Right cardiac atrium (tissue), 5 donors: ENCODE results near the gene FBXL19. TPM values are rescaled to one million over a fixed set of nuclear protein-coding genes. Genes with fewer than 3 reads are reported as not detected.

ENCODE experiments used
- ATAC-seq, 2 donors: fragments of 200-7000 bp; cut with Tn5 transposase; one replicate each; pipeline versions ENCODE4 v1.8.0 to v1.9.1; 2020; ENCODE audit warnings: moderate library complexity in 2 of 2, mild to moderate bottlenecking in 1 of 2
- DNase-seq, 3 donors: peaks; one replicate each; pipeline ENCODE4 v3.0.0-alpha.2; 2020
- H3K27ac ChIP-seq: one replicate; pipeline ENCODE4 v1.5.1; 2013; ENCODE audit warnings: mild to moderate bottlenecking, low read length, control low read depth, moderate library complexity
- H3K27me3 ChIP-seq: one replicate; pipeline ENCODE4 v1.6.1; 2013; ENCODE audit not compliant: control insufficient read depth, insufficient read depth
- H3K4me1 ChIP-seq: one replicate; pipeline ENCODE4 v1.6.1; 2013; ENCODE audit warnings: low read length; ENCODE audit not compliant: control insufficient read depth, insufficient read depth
- H3K4me3 ChIP-seq: one replicate; pipeline ENCODE4 v1.5.1; 2013; ENCODE audit warnings: low read length, control low read depth
- H3K9me3 ChIP-seq: one replicate; pipeline ENCODE4 v1.6.1; 2013; ENCODE audit warnings: low read length; ENCODE audit not compliant: control insufficient read depth
- WGBS: extraction: QIAGEN DNeasy Blood & Tissue Kit; methylation state at CpG from one replicate; pipeline ENCODE4 v1.1.7; 2013; 5-methylcytosine and 5-hydroxymethylcytosine counted together
- intact Hi-C, 4 donors: fragments of 100-400 bp; cut with DNase I; formaldehyde crosslinking; loops; one replicate each; pipeline versions ENCODE4 v1.11.0 to v1.14.0; 2022 to 2023
- polyA plus RNA-seq: library from polyadenylated mRNA; stranded (reverse); fragments of 200-250 nt; gene quantifications from one replicate; pipeline ENCODE4 v1.2.3, GENCODE V29; 2013
- total RNA-seq, 4 donors: library from RNA; stranded (reverse); fragmentation: NEBNext Ultra II Directional; extraction: Animal tissue kit (Norgen Biotek cat#: 25700); gene quantifications; one replicate each; pipeline ENCODE4 v1.2.1, GENCODE V29; 2021
- donor health status: healthy with polysubstance abuse.
- donor health status: DM: no; HTN: yes; CAD: no.
- donor health status: DM: no; HTN: no; CAD: no.
- donor health status: DM: no; HTN: yes; CAD: no; lungs with severe emphysema.
- donor health status: DM: yes; HTN: yes; CAD: no.

The FBXL19 gene
- total and polyA plus RNA-seq, 5 donors = 5.1 to 8.4 (median 6.9) TPM

- intact Hi-C loops = no loop called here
- Histone ChIP-seq H3K9me3 (no peaks in the 10 kb centered on the region), H3K27me3 (no peaks in the 10 kb centered on the region), H3K4me1 (peaks cover 5% of the 10 kb centered on the region), H3K27ac (peak overlapping the region; percentile 54), H3K4me3 (peak overlapping the region; percentile 93)
- DNase-seq (peak; percentile 90 to 94 (median 94)), ATAC-seq (peak; percentile 71 to 76)
- 21% methylated on average over 44 of the region's 44 CpGs for WGBS
Observed at GRCh38 chr16:30947859-30948666, 24.7 kb downstream of the FBXL19 start.

GRCh38 chr16:30948667-30949649 lies 25.6 kb downstream of the FBXL19 start, which contains the start of gene ORAI3:
ORAI3 (plus strand) TSS chr16:30949068; CDS start chr16:30949290, 222 bp downstream.
- DNase-seq (peak; percentile 83 to 93 (median 92)), ATAC-seq (peak; percentile 73 to 77)
- peaks cover 5% of the 10 kb centered on the region for H3K4me1 ChIP-seq
- H3K4me3 ChIP-seq = peak within 1 kb of the TSS; percentile 93
- intact Hi-C loops = no loop called here
- no peaks in the 10 kb centered on the region for H3K9me3 ChIP-seq
- whole genome bisulfite sequencing = under 1% methylated on average over 69 of the region's 70 CpGs
- H3K27me3 ChIP-seq = no peaks in the 10 kb centered on the region
- H3K27ac ChIP-seq = peak within 1 kb of the TSS; percentile 82

- DNase-seq = peak; percentile 92 to 94 (median 93)
- H3K4me3 ChIP-seq = peak overlapping the region; percentile 93
- ATAC-seq = peak; percentile 61 to 68
- H3K27ac ChIP-seq = peak overlapping the region; percentile 82
- H3K4me1 ChIP-seq = peaks cover 5% of the 10 kb centered on the region
- no peaks in the 10 kb centered on the region for H3K9me3 ChIP-seq
- no peaks in the 10 kb centered on the region for H3K27me3 ChIP-seq
- 5% methylated on average over 21 of the region's 21 CpGs for WGBS
- intact Hi-C loops = no loop called here
Observed at GRCh38 chr16:30949650-30950515, 26.5 kb downstream of the FBXL19 start.

GRCh38 chr16:30950516-30951065 lies 27.2 kb downstream of the FBXL19 start:
- no peak for ATAC-seq
- intact Hi-C loops = no loop called here
- no peak for DNase-seq

GRCh38 chr16:30951193-30951592 lies 27.8 kb downstream of the FBXL19 start:
- H3K4me1 ChIP-seq = peaks cover 5% of the 10 kb centered on the region
- intact Hi-C loops = no loop called here

More at GRCh38 chr16:30950516-30951065, 27.2 kb downstream of the FBXL19 start:
- WGBS = 73% methylated on average over 8 of the region's 8 CpGs
- peaks cover 5% of the 10 kb centered on the region for H3K4me1 ChIP-seq
- no peaks in the 10 kb centered on the region for H3K9me3 ChIP-seq
- H3K27ac ChIP-seq = peak overlapping the region; percentile 38
- H3K4me3 ChIP-seq = no peak overlapping the region
- H3K27me3 ChIP-seq = no peaks in the 10 kb centered on the region

GRCh38 chr16:30951750-30952149 lies 28.4 kb downstream of the FBXL19 start:
- 17% methylated on average over 3 of the region's 3 CpGs for WGBS
- peak; percentile 85 to 94 (median 89) for DNase-seq
- Histone ChIP-seq H3K9me3 (no peaks in the 10 kb centered on the region), H3K4me3 (no peak overlapping the region), H3K27me3 (no peaks in the 10 kb centered on the region), H3K4me1 (peaks cover 5% of the 10 kb centered on the region), H3K27ac (no peak overlapping the region)
- intact Hi-C loops = no loop called here
- no peak for ATAC-seq

More at GRCh38 chr16:30951193-30951592, 27.8 kb downstream of the FBXL19 start:
- Histone ChIP-seq H3K27me3 (no peaks in the 10 kb centered on the region), H3K9me3 (no peaks in the 10 kb centered on the region), H3K27ac (no peak overlapping the region), H3K4me3 (no peak overlapping the region)
- no peak for ATAC-seq
- WGBS = 54% methylated on average over 1 of the region's 1 CpG
- no peak for DNase-seq

GRCh38 chr16:30953111-30953510 lies 29.7 kb downstream of the FBXL19 start:
- DNase-seq = no peak
- 83% methylated on average over 9 of the region's 9 CpGs for WGBS
- H3K9me3 ChIP-seq = no peaks in the 10 kb centered on the region
- intact Hi-C loops = no loop called here
- H3K27me3 ChIP-seq = no peaks in the 10 kb centered on the region
- no peak overlapping the region for H3K4me3 ChIP-seq
- H3K27ac ChIP-seq = no peak overlapping the region
- H3K4me1 ChIP-seq = peaks cover 5% of the 10 kb centered on the region
- no peak for ATAC-seq

GRCh38 chr16:30953511-30954124 lies 30.2 kb downstream of the FBXL19 start:
- DNase-seq (peak; percentile 73 to 86 (median 81)), ATAC-seq (no peak)
- Histone ChIP-seq H3K27me3 (no peaks in the 10 kb centered on the region), H3K4me3 (no peak overlapping the region), H3K9me3 (no peaks in the 10 kb centered on the region), H3K27ac (no peak overlapping the region), H3K4me1 (peaks cover 5% of the 10 kb centered on the region)
- intact Hi-C loops = no loop called here
- WGBS = 37% methylated on average over 15 of the region's 15 CpGs

GRCh38 chr16:30954993-30955392 lies 31.6 kb downstream of the FBXL19 start:
- intact Hi-C loops = no loop called here
- no peak overlapping the region for H3K27ac ChIP-seq
- 83% methylated on average over 8 of the region's 8 CpGs for WGBS
- peaks cover 5% of the 10 kb centered on the region for H3K4me1 ChIP-seq
- DNase-seq = no peak
- no peaks in the 10 kb centered on the region for H3K27me3 ChIP-seq
- no peak for ATAC-seq
- no peaks in the 10 kb centered on the region for H3K9me3 ChIP-seq
- H3K4me3 ChIP-seq = no peak overlapping the region
